T1000 (cell line): ENCODE results near the gene IQCE.
"Not testable (repeated sequence)": the region's sequence is repeated elsewhere in the genome, so short reads cannot be mapped to it uniquely, and the experiment has no call there.

ENCODE experiments used
- DNase-seq: peaks from one replicate; lab custom pipeline; 2025; ENCODE audit warnings: mixed read lengths; lab: John Stamatoyannopoulos, UW

IQCE gene

GRCh38 chr7:2521952-2522591 lies 36.7 kb upstream of the IQCE start:
- DNase-seq, result no peak

GRCh38 chr7:2522780-2523433 lies 35.9 kb upstream of the IQCE start:
- DNase-seq, result no peak

- no peak for DNase-seq
Measured at GRCh38 chr7:2523461-2523936, 35.3 kb upstream of the IQCE start.

- DNase-seq, result no peak
Measured at GRCh38 chr7:2523941-2524807, 34.6 kb upstream of the IQCE start.

- DNase-seq, result no peak
Measured at GRCh38 chr7:2524808-2525657, 33.7 kb upstream of the IQCE start.

GRCh38 chr7:2525658-2526630 lies 32.8 kb upstream of the IQCE start:
- no peak for DNase-seq

GRCh38 chr7:2526659-2527504 lies 31.9 kb upstream of the IQCE start:
- DNase-seq, result no peak

- DNase-seq, result no peak
Measured at GRCh38 chr7:2527505-2528467, 31.0 kb upstream of the IQCE start.

GRCh38 chr7:2528481-2529095 lies 30.2 kb upstream of the IQCE start:
- DNase-seq, result no peak

- peak; percentile 69 for DNase-seq
Measured at GRCh38 chr7:2529161-2530070, 29.4 kb upstream of the IQCE start.

- no peak for DNase-seq
Measured at GRCh38 chr7:2530071-2530987, 28.4 kb upstream of the IQCE start.

- DNase-seq, result not testable (repeated sequence)
Measured at GRCh38 chr7:2530994-2531795, 27.6 kb upstream of the IQCE start.

GRCh38 chr7:2531796-2532110 lies 27.0 kb upstream of the IQCE start:
- not testable (repeated sequence) for DNase-seq

- DNase-seq, result not testable (repeated sequence)
Measured at GRCh38 chr7:2532199-2532772, 26.5 kb upstream of the IQCE start.

GRCh38 chr7:2532816-2533215 lies 26.0 kb upstream of the IQCE start:
- DNase-seq, result not testable (repeated sequence)
